DND-41 (cell line): ENCODE data around the gene POU6F2.

Source experiments
- EZH2 ChIP-seq: IDR thresholded peaks from 3 replicates; pipeline ENCODE4 v1.6.1; 2012; ENCODE audit warnings: borderline replicate concordance, low read depth, mild to moderate bottlenecking, moderate library complexity, low read length, inconsistent platforms; ENCODE audit not compliant: severe bottlenecking
- TF ChIP-seq, protein P1 (sequence below): IDR thresholded peaks from 2 replicates; pipeline ENCODE4 v1.5.1; 2012; ENCODE audit warnings: borderline replicate concordance, low read length, moderate library complexity, mild to moderate bottlenecking; ENCODE audit not compliant: poor library complexity, severe bottlenecking; ENCODE audit errors: extremely low read depth

DNA sequence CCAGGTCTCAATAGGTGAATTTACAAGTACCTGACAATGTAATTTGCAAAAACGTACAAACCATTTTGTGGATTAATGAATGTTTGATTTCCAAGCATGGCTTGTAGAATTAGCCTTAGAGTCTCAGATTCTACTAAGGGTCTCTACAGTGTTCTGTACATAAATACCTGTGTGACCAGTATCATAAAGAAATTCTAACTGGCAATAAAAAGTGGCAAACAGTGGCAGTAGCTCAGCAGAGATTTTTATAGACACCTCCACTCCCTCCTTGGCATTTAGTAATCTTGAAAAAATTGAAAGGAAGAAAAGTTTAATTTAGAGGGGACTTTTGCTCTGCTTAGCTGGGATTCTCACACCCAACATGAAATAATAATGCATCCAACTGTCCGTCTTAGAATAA is 220.8 kb downstream of the POU6F2 start:
- TF ChIP-seq, protein P1, sequence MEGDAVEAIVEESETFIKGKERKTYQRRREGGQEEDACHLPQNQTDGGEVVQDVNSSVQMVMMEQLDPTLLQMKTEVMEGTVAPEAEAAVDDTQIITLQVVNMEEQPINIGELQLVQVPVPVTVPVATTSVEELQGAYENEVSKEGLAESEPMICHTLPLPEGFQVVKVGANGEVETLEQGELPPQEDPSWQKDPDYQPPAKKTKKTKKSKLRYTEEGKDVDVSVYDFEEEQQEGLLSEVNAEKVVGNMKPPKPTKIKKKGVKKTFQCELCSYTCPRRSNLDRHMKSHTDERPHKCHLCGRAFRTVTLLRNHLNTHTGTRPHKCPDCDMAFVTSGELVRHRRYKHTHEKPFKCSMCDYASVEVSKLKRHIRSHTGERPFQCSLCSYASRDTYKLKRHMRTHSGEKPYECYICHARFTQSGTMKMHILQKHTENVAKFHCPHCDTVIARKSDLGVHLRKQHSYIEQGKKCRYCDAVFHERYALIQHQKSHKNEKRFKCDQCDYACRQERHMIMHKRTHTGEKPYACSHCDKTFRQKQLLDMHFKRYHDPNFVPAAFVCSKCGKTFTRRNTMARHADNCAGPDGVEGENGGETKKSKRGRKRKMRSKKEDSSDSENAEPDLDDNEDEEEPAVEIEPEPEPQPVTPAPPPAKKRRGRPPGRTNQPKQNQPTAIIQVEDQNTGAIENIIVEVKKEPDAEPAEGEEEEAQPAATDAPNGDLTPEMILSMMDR = no peak
- no peak for TF ChIP-seq EZH2
